ENCODE data around the gene SHC2.

SHC2 gene

DNA sequence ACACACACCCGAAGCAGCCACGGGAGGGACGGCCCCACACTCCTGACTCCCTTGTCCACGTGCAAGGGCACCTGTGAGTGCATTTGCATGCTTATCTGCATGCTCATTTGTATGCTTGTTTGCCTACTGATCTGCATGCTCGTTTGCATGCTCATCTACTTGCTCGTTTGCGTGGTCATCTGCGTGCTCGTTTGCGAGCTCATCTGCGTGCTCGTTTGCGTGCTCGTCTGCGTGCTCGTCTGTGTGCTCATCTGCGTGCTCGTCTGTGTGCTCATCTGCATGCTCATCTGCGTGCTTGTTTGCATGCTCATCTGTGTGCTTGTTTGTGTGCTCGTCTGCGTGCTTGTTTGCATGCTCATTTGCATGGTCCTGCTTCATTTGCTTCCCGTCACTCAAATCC is 23.8 kb downstream of the SHC2 start:
- TF ChIP-seq, protein P1, sequence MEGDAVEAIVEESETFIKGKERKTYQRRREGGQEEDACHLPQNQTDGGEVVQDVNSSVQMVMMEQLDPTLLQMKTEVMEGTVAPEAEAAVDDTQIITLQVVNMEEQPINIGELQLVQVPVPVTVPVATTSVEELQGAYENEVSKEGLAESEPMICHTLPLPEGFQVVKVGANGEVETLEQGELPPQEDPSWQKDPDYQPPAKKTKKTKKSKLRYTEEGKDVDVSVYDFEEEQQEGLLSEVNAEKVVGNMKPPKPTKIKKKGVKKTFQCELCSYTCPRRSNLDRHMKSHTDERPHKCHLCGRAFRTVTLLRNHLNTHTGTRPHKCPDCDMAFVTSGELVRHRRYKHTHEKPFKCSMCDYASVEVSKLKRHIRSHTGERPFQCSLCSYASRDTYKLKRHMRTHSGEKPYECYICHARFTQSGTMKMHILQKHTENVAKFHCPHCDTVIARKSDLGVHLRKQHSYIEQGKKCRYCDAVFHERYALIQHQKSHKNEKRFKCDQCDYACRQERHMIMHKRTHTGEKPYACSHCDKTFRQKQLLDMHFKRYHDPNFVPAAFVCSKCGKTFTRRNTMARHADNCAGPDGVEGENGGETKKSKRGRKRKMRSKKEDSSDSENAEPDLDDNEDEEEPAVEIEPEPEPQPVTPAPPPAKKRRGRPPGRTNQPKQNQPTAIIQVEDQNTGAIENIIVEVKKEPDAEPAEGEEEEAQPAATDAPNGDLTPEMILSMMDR (IDR thresholded peaks at IDR 0.05; ENCODE audit: low read depth, low read length, missing control alignments): no peak
- no peak for DNase-seq (ENCODE audit: extremely low read depth, low read depth)
- H3K4me3 ChIP-seq (replicated peaks; ENCODE audit: low read depth, low read length): no peak overlapping the region

DNA sequence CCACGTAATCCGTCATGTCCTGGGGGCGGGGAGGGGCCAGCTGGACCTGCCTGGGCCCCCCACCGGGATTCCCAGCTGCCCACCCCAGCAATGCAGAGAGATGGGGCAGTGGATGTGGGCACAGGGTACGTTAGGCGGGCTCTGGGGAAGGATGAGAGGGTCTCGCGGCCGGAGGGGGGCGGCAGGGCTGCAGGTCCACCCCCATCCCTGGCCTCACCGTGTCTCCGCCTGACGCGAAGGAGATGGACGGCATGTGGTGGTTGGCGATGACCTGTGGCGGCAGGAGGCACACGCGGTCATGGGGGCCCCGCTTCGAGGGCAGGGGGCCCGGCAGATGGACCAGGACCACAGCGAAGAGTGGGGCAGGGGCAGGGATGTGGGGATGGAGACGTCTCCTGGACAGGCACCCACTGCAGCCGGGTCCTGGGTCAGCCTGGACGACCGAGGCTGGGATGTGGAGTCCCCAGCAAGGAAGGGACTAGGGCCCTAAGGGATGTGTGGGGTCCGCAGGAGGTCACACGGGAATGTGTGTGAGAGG is 24.4 kb downstream of the SHC2 start:
- TF ChIP-seq, protein P1 (IDR thresholded peaks at IDR 0.05; ENCODE audit: low read depth, low read length, missing control alignments): no peak
- DNase-seq (ENCODE audit: extremely low read depth, low read depth): no peak
- no peak overlapping the region for H3K4me3 ChIP-seq (replicated peaks; ENCODE audit: low read depth, low read length)

DNA sequence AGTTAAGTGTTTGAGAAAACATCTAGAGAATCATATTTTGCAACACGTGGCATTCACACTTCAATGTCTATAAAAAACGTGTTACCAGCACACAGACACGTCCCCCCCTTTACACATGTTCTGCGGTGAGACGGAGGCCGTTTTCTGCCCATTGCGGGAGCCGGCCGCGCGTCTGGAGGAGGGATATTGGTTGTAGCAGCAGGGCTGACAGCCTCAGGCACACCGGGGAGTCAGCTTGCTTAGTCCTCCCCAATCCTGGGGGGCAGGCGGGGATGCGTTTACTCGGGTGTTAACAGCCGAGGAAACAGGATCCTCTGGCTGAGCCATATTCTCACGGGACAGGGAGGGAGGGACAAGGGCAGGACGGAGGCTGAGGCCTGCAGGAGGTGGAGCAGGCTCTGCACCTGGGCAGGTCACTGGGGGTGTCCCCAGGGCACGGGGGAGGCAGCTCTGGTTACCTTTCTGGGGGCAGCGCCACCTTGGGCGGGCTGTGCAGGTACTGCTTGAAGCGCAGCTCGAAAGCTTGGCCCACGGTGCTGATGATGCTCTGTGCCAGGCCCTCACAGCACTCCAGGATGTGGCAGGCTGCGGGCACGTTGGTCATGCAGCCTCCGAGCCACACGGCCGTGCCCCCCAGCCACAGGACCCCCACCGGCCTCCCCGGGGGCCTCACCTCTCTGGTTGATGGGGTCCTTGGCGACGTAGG is 25.0 kb downstream of the SHC2 start:
- no peak overlapping the region for H3K4me3 ChIP-seq (replicated peaks; ENCODE audit: low read depth, low read length)
- DNase-seq (ENCODE audit: extremely low read depth, low read depth): no peak
- TF ChIP-seq, protein P1 (IDR thresholded peaks at IDR 0.05; ENCODE audit: low read depth, low read length, missing control alignments): no peak

DNA sequence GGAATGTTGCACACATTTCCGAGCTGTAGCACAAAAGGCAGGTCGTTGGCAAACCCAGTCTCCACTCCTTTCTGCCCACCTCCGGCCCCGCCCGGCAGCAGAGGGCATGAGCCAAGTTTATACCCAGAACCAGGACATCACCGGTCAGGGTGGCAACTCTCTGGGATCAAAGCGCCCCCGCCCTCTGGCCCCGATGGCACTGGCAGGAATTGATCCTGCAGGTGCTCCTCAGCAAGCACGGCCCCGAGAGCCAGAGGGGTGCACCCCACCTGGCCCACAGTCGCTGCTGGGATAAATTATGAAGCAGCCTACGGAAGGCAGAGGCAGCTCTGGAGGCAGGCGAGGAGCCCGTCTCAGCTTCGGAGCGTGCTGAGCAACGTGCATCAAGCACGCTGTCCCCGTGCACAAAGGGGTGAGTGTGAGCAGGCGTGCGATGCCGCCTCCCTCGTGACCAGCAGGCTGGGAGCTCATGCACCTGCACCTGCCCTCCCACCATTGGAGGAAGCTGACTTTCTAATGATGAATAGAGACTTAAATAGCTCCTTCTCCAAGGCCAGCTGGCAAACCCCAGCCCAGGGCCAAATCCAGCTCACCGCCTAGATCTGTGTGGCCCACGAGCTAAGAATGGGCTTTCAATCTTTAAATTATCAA is 25.7 kb downstream of the SHC2 start:
- no peak overlapping the region for H3K4me3 ChIP-seq (replicated peaks; ENCODE audit: low read depth, low read length)
- DNase-seq (ENCODE audit: extremely low read depth, low read depth): no peak
- TF ChIP-seq, protein P1 (IDR thresholded peaks at IDR 0.05; ENCODE audit: low read depth, low read length, missing control alignments): no peak

DNA sequence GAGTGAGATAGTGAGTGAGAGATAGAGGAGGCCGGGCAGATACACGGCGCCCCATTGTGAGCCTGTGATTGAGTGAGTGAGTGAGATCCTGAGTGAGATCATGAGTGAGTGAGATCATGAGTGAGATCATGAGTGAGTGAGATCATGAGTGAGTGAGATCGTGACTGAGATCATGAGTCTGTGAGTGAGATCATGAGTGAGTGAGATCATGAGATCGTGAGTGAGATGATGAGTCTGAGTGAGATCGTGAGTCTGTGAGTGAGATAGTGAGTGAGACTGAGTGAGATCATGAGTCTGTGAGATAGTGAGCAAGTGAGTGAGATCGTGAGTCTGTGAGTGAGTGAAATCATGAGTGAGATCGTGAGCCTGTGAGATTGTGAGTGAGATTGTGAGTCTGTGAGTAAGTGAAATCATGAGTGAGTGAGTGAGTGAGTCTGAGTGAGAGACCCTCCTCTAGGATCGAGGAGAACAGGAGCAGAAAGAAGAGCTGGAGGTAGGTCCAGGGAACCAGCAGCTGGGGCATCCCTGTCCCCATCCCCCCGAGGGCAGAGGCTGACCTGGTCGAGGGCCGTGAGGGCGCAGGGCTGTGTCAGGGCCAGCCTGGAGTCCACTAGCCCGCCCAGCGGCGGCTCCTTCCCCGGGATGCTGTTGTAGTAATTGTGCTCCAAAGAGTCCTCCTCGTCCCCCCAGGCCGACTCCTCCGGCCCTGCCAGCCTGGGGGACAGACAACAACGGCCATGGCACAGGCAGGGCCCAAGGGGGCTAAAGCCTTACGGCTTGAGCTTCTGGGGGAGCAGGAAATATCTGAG is 26.5 kb downstream of the SHC2 start:
- DNase-seq (ENCODE audit: extremely low read depth, low read depth): no peak
- no peak overlapping the region for H3K4me3 ChIP-seq (replicated peaks; ENCODE audit: low read depth, low read length)
- TF ChIP-seq, protein P1 (IDR thresholded peaks at IDR 0.05; ENCODE audit: low read depth, low read length, missing control alignments): no peak

DNA sequence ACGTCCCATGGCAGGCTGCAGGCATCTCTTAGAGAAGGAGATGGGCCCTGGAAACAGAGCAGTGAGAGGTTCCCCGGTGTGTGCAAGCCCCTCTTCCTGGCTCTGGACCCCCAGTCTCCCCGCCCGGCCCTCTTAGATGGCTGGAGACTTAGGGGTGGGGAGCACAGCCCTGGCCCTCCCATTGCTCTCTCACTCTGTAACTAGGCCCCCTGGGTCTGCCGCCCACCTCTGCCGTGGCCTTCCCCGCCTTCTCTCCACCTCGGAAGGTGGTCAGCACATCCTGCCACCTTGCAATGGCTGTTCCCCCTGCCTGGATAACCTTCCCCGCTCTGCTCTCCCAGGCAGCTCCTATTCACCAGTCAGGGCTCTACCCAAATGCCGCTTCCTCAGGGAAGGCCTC is 30.1 kb downstream of the SHC2 start:
- TF ChIP-seq, protein P1 (IDR thresholded peaks at IDR 0.05; ENCODE audit: low read depth, low read length, missing control alignments): no peak
- H3K4me3 ChIP-seq (replicated peaks; ENCODE audit: low read depth, low read length): no peak overlapping the region
- DNase-seq (ENCODE audit: extremely low read depth, low read depth): no peak
